Endodermal cell (in vitro differentiated cells): ENCODE measurements around the gene ARHGAP33. TPM values are rescaled to one million over a fixed set of nuclear protein-coding genes. Genes with fewer than 3 reads are reported as not detected.
A peak's percentile ranks its signal among the peaks of the same experiment; 100 is the strongest.

ENCODE experiments used
- DNase-seq: peaks from one replicate; pipeline ENCODE4 v3.0.0-alpha.2; 2017
- H3K27ac ChIP-seq: 2 replicates; pipeline ENCODE4 v1.5.1; 2013; ENCODE audit warnings: mild to moderate bottlenecking, low read depth, low read length, moderate library complexity
- H3K27me3 ChIP-seq: 2 replicates; pipeline ENCODE4 v1.6.1; 2013; ENCODE audit warnings: mild to moderate bottlenecking, low read length, moderate library complexity; ENCODE audit not compliant: insufficient read depth, control insufficient read depth, poor library complexity, severe bottlenecking
- H3K36me3 ChIP-seq: 2 replicates; pipeline ENCODE4 v1.7.0; 2013; ENCODE audit warnings: mild to moderate bottlenecking, low read length, moderate library complexity; ENCODE audit not compliant: control insufficient read depth, insufficient read depth
- H3K4me1 ChIP-seq: one replicate; pipeline ENCODE4 v1.7.0; 2013; ENCODE audit warnings: low read length; ENCODE audit not compliant: control insufficient read depth, insufficient read depth
- H3K4me3 ChIP-seq: 2 replicates; pipeline ENCODE4 v1.5.1; 2013; ENCODE audit warnings: mild to moderate bottlenecking, low read length, moderate library complexity
- H3K9ac ChIP-seq: 2 replicates; pipeline ENCODE4 v1.6.1; 2013; ENCODE audit warnings: mild to moderate bottlenecking, low read length, moderate library complexity; ENCODE audit not compliant: poor library complexity, severe bottlenecking; ENCODE audit errors: extremely low read depth
- H3K9me3 ChIP-seq: 2 replicates; pipeline ENCODE4 v1.6.1; 2013; ENCODE audit warnings: mild to moderate bottlenecking, low read length, moderate library complexity; ENCODE audit not compliant: control insufficient read depth
- H3K27ac Mint-ChIP-seq: 2 replicates; pipeline ENCODE4 v1.8.0; 2020; ENCODE audit warnings: mixed read lengths
- H3K27me3 Mint-ChIP-seq: 2 replicates; pipeline ENCODE4 v1.8.0; 2021; ENCODE audit warnings: mild to moderate bottlenecking, mixed read lengths; ENCODE audit not compliant: insufficient read depth
- H3K36me3 Mint-ChIP-seq: 2 replicates; pipeline ENCODE4 v1.8.0; 2020; ENCODE audit warnings: low read depth, mixed read lengths
- H3K4me1 Mint-ChIP-seq: 2 replicates; pipeline ENCODE4 v1.8.0; 2020; ENCODE audit warnings: mixed read lengths
- H3K4me3 Mint-ChIP-seq: 2 replicates; pipeline ENCODE4 v1.8.0; 2020; ENCODE audit warnings: mild to moderate bottlenecking, moderate library complexity, mixed read lengths
- H3K9me3 Mint-ChIP-seq: 2 replicates; pipeline ENCODE4 v1.8.0; 2020; ENCODE audit warnings: mild to moderate bottlenecking, mixed read lengths
- CTCF ChIP-seq: fragments of 200-600 bp; sonication (generic); conservative IDR thresholded peaks from 2 replicates; pipeline ENCODE4 v1.5.0; 2021; ENCODE audit warnings: antibody characterized with exemption, mild to moderate bottlenecking
- WGBS, 2 experiments: methylation state at CpG; one replicate each; pipeline versions ENCODE4 v1.1.5 to v1.1.7; 2013; ENCODE audit warnings: missing lambda C conversion rate in 2 of 2, mixed read lengths in 1 of 2; ENCODE audit not compliant: insufficient coverage in 1 of 2, insufficient read length in 1 of 2; 5-methylcytosine and 5-hydroxymethylcytosine counted together
- total RNA-seq, 2 donors: library from RNA; stranded (reverse); fragmentation: NEBNext Ultra II Directional in 1 of 2; extraction: Animal tissue kit (Norgen Biotek cat#: 25700) in 1 of 2; gene quantifications; 2 replicates in 1 of 2; 3 replicates in 1 of 2; pipeline ENCODE4 v1.2.1, GENCODE V29; 2021

Gene ARHGAP33
- total RNA-seq, 2 donors from 2014 or later: 12.7 to 15.0 TPM

GRCh38 chr19:35757749-35758608 lies 17.4 kb upstream of the ARHGAP33 start, which contains the start of gene PROSER3:
PROSER3 (plus strand) TSS chr19:35758176; CDS start chr19:35758216, 40 bp downstream.
- peaks cover 7% of the 10 kb centered on the region for H3K27me3 ChIP-seq
- no peaks in the 10 kb centered on the region for H3K4me1 ChIP-seq
- no peak for TF ChIP-seq CTCF
- Mint-ChIP-seq H3K4me1 (peaks cover 8% of the 10 kb centered on the region), H3K4me3 (peak within 1 kb of the TSS; percentile 91), H3K36me3 (peaks cover 19% of the 10 kb centered on the region), H3K27ac (peak within 1 kb of the TSS; percentile 88), H3K27me3 (peaks cover 25% of the 10 kb centered on the region), H3K9me3 (no peaks in the 10 kb centered on the region)
- peaks cover 25% of the 10 kb centered on the region for H3K36me3 ChIP-seq
- no peaks in the 10 kb centered on the region for H3K9me3 ChIP-seq
- DNase-seq: peak; percentile 99
- 0 to 2% methylated on average over 19 to 53 of the region's 53 CpGs for WGBS, 2 experiments
- H3K27ac ChIP-seq: peak within 1 kb of the TSS; percentile 78
- peak within 1 kb of the TSS; percentile 100 for H3K4me3 ChIP-seq
- peak within 1 kb of the TSS; percentile 82 for H3K9ac ChIP-seq

GRCh38 chr19:35759697-35760096 lies 15.7 kb upstream of the ARHGAP33 start:
- no peaks in the 10 kb centered on the region for H3K9me3 Mint-ChIP-seq
- H3K36me3 Mint-ChIP-seq: peaks cover 24% of the 10 kb centered on the region
- Histone ChIP-seq H3K9me3 (no peaks in the 10 kb centered on the region), H3K4me3 (no peak overlapping the region), H3K27me3 (peaks cover 7% of the 10 kb centered on the region), H3K9ac (no peak overlapping the region), H3K36me3 (peaks cover 23% of the 10 kb centered on the region), H3K4me1 (no peaks in the 10 kb centered on the region), H3K27ac (no peak overlapping the region)
- DNase-seq: peak; percentile 37
- H3K27ac Mint-ChIP-seq: no peak overlapping the region
- H3K4me3 Mint-ChIP-seq: peak overlapping the region; percentile 91
- WGBS, 2 experiments: 100% methylated on average over 2 of the region's 2 CpGs; no CpG with 5 or more reads in 1 of the 2 experiments
- H3K4me1 Mint-ChIP-seq: peaks cover 8% of the 10 kb centered on the region
- H3K27me3 Mint-ChIP-seq: peaks cover 19% of the 10 kb centered on the region
- no peak for TF ChIP-seq CTCF

GRCh38 chr19:35760711-35761349 lies 14.5 kb upstream of the ARHGAP33 start:
- DNase-seq: no peak
- no peak for TF ChIP-seq CTCF
- no peaks in the 10 kb centered on the region for H3K4me1 ChIP-seq
- Mint-ChIP-seq H3K4me1 (peaks cover 5% of the 10 kb centered on the region), H3K9me3 (no peaks in the 10 kb centered on the region), H3K27me3 (peaks cover 11% of the 10 kb centered on the region), H3K4me3 (no peak overlapping the region), H3K36me3 (peaks cover 29% of the 10 kb centered on the region), H3K27ac (no peak overlapping the region)
- no peaks in the 10 kb centered on the region for H3K9me3 ChIP-seq
- H3K27me3 ChIP-seq: no peaks in the 10 kb centered on the region
- H3K27ac ChIP-seq: no peak overlapping the region
- H3K36me3 ChIP-seq: peaks cover 27% of the 10 kb centered on the region
- H3K4me3 ChIP-seq: no peak overlapping the region
- H3K9ac ChIP-seq: no peak overlapping the region
- 95 to 98% methylated on average over 4 of the region's 4 CpGs for WGBS, 2 experiments
